GM12892 (cell line): ENCODE data around the gene TMEM223.

Experiments
- POLR2A ChIP-seq: IDR thresholded peaks from 2 replicates; pipeline ENCODE4 v1.6.1; 2011; ENCODE audit warnings: low read depth, low read length, control low read depth
- POLR2AphosphoS5 ChIP-seq: IDR thresholded peaks from 2 replicates; pipeline ENCODE4 v1.6.1; 2011; ENCODE audit warnings: low read depth, low read length, control low read depth

GRCh38 chr11:62817129-62817528, 25.3 kb upstream of the TMEM223 start:
- TF ChIP-seq POLR2AphosphoS5 (no peak), POLR2A (no peak)
